ENCODE measurements around the gene TARBP1.
"Not testable (repeated sequence)": the region's sequence is repeated elsewhere in the genome, so short reads cannot be mapped to it uniquely, and the experiment has no call there.

TARBP1 gene

GRCh38 chr1:234372011-234372757 is 106.8 kb downstream of the TARBP1 start:
- in situ Hi-C loops (cut with MboI; ENCODE audit: low pct_unique_long_range_greater_than_20kb, low sequenced_read_pairs) = no loop called here
- no peak for DNase-seq

- DNase-seq = no peak
- in situ Hi-C loops (cut with MboI; ENCODE audit: low pct_unique_long_range_greater_than_20kb, low sequenced_read_pairs) = no loop called here
Measured at GRCh38 chr1:234371414-234371813, 107.6 kb downstream of the TARBP1 start.

GRCh38 chr1:234369784-234370183 is 109.2 kb downstream of the TARBP1 start:
- in situ Hi-C loops (cut with MboI; ENCODE audit: low pct_unique_long_range_greater_than_20kb, low sequenced_read_pairs) = no loop called here
- DNase-seq = no peak

- no peak for DNase-seq
- in situ Hi-C loops (cut with MboI; ENCODE audit: low pct_unique_long_range_greater_than_20kb, low sequenced_read_pairs) = no loop called here
Measured at GRCh38 chr1:234369033-234369430, 109.9 kb downstream of the TARBP1 start.

- DNase-seq = no peak
- in situ Hi-C loops (cut with MboI; ENCODE audit: low pct_unique_long_range_greater_than_20kb, low sequenced_read_pairs) = no loop called here
Measured at GRCh38 chr1:234368320-234369032, 110.5 kb downstream of the TARBP1 start.

GRCh38 chr1:234362558-234362957 is 116.4 kb downstream of the TARBP1 start:
- in situ Hi-C loops (cut with MboI; ENCODE audit: low pct_unique_long_range_greater_than_20kb, low sequenced_read_pairs) = no loop called here
- DNase-seq = no peak

- no peak for DNase-seq
- in situ Hi-C loops (cut with MboI; ENCODE audit: low pct_unique_long_range_greater_than_20kb, low sequenced_read_pairs) = no loop called here
Measured at GRCh38 chr1:234361102-234361603, 117.8 kb downstream of the TARBP1 start.

GRCh38 chr1:234357831-234358230 is 121.1 kb downstream of the TARBP1 start:
- no peak for DNase-seq
- in situ Hi-C loops (cut with MboI; ENCODE audit: low pct_unique_long_range_greater_than_20kb, low sequenced_read_pairs) = no loop called here

- in situ Hi-C loops (cut with MboI; ENCODE audit: low pct_unique_long_range_greater_than_20kb, low sequenced_read_pairs) = not testable (repeated sequence)
Measured at GRCh38 chr1:234356615-234357269, 122.2 kb downstream of the TARBP1 start.

GRCh38 chr1:234355782-234356510 is 123.0 kb downstream of the TARBP1 start:
- DNase-seq = no peak
- in situ Hi-C loops (cut with MboI; ENCODE audit: low pct_unique_long_range_greater_than_20kb, low sequenced_read_pairs) = no loop called here

More at GRCh38 chr1:234356615-234357269, 122.2 kb downstream of the TARBP1 start:
- DNase-seq = not testable (repeated sequence)

GRCh38 chr1:234348964-234349363 is 130.0 kb downstream of the TARBP1 start:
- no peak for DNase-seq
- in situ Hi-C loops (cut with MboI; ENCODE audit: low pct_unique_long_range_greater_than_20kb, low sequenced_read_pairs) = no loop called here

- in situ Hi-C loops (cut with MboI; ENCODE audit: low pct_unique_long_range_greater_than_20kb, low sequenced_read_pairs) = no loop called here
- DNase-seq = no peak
Measured at GRCh38 chr1:234345237-234345636, 133.7 kb downstream of the TARBP1 start.

- DNase-seq = no peak
- in situ Hi-C loops (cut with MboI; ENCODE audit: low pct_unique_long_range_greater_than_20kb, low sequenced_read_pairs) = no loop called here
Measured at GRCh38 chr1:234342774-234343173, 136.2 kb downstream of the TARBP1 start.
